ENCODE data around the gene HTT.

HTT gene

DNA sequence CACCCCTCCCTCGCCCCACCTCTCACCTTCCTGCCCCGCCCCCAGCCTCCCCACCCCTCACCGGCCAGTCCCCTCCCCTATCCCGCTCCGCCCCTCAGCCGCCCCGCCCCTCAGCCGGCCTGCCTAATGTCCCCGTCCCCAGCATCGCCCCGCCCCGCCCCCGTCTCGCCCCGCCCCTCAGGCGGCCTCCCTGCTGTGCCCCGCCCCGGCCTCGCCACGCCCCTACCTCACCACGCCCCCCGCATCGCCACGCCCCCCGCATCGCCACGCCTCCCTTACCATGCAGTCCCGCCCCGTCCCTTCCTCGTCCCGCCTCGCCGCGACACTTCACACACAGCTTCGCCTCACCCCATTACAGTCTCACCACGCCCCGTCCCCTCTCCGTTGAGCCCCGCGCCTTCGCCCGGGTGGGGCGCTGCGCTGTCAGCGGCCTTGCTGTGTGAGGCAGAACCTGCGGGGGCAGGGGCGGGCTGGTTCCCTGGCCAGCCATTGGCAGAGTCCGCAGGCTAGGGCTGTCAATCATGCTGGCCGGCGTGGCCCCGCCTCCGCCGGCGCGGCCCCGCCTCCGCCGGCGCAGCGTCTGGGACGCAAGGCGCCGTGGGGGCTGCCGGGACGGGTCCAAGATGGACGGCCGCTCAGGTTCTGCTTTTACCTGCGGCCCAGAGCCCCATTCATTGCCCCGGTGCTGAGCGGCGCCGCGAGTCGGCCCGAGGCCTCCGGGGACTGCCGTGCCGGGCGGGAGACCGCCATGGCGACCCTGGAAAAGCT, at the start of gene HTT, which contains the start of gene HTT-AS:
TSS of gene HTT (plus strand) at position 604 of the 768 bp plus-strand sequence. CDS start at position 749, 145 bp downstream.
TSS of gene HTT-AS (minus strand) at position 461 of the 768 bp plus-strand sequence.
- DNase-seq, result peak; percentile 90

DNA sequence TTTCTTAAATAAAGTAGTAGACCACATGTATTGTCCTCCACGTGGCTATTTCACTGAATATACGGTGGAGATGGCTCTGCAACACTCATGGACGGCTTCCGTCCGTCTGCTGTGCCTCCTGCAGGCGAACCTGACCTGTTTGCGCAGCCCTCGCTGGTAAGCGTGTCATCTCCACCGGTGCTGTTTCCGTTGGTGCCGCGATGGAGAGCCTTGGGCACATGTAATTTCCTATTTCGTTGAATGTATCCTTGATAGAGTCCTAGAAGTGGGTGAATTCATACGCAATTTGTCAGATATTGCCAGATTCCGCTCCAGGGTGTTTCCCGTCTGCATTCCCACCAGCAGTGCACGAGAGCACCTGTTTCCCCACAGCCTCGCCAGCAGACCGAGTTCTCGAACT, 48.6 kb upstream of the HTT start:
- DNase-seq, result no peak

DNA sequence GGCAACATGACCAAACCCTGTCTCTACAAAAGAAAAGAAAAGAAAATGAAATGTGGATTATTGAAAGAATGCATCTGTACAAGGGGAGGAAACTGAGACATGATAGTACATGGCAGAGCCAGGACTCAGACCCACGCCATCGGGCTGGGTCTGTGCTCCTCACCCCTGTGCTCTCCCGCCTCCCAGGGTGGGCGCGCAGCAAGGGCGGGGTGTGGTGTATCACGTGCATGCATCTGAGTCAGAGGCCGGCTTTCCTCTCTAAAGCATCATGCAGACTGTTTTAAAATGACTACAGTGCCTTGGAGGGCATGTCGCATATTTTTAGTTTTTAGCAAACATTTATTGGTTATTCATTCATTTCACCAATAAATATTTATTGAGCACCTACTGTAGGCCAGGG, 47.9 kb upstream of the HTT start:
- no peak for DNase-seq

DNA sequence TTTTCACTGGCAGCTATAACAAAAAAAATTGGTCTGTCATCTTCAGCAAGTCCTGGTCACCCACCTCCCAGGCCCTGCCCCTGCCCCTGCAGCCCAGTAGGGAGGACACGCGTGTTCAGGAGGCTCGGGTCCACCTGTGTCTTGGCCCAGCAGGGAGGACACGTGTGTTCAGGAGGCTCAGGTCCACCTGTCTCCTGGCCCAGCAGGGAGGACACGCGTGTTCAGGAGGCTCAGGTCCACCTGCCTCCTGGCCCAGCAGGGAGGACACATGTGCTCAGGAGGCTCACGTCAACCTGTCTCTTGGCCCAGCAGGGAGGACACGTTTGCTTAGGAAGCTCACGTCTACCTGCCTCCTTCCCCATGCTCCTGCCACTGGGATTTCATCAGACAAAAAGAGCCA, 45.0 kb upstream of the HTT start:
- no peak for DNase-seq

DNA sequence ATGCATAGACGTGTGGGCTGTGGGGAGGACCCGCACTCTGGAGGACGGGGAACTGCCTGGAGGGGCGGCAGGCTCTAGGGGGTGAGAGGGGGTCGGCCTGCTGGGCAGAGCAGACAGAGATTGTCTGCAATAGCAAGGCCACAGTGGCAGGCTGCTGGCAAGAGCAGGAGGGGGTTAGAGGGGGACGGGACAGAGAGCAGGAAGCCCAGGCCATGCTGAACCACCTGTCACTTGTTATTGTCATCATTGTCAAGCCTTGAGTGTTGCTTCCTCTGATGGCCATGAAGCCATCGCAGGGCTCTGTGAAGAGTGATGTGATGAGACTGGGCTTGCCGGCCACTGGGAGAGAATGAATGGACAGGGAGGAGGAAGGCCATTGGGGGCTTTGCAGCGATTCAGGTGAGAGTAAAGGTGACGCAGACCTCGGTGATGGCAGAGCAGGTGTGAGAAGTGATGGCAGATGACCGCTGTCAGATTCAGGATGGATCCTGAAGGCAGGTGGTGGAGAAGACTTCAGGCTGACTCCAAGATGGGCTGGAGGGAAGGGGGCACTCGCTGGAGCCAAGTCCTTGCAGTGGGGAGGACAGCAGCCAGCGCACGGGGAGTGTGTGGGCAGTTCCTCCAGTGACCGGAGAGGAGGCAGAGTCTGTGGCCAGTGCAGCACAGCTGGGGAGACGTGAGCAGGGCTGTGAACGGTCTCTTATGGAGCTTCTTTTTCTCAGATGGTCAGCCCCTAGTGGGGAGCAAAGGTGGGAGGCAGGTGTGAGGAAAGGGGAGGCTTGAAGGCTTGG, 43.7 kb upstream of the HTT start:
- no peak for DNase-seq

DNA sequence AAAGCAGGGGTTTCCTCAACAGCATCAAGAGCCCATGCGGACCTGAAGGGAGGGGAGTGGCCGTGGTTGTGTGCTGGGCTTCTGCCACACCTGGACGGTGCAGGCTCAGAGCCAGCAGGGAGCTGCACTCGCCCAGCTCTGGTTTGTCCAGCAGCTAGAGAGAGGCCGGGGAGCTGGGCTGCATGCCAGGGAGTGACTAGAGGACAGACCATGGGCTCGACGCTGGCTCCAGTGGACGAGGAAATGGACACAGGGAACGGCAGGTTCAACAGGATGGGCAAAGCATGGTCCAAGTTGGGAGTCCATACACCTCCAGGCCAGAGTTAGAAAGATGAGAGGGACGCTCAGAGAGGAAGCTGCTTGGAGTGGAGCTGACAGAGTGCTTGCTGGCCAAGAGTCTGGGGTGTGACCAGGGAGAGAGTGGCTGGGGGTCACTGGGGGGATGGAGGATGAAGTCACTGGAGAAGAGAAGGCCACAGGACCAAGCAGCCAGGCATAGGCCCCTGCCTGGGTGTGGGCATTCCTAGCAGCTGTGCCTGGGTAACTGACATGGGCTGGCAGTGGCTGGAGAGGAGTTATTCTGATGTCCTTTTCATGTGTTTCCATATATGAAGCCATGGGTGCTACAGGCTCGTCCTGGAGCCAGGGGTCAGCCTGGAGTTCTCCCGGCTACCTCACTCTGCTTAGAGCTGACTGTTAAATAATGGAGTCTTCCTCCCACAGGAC, 43.0 kb upstream of the HTT start:
- DNase-seq, result no peak

DNA sequence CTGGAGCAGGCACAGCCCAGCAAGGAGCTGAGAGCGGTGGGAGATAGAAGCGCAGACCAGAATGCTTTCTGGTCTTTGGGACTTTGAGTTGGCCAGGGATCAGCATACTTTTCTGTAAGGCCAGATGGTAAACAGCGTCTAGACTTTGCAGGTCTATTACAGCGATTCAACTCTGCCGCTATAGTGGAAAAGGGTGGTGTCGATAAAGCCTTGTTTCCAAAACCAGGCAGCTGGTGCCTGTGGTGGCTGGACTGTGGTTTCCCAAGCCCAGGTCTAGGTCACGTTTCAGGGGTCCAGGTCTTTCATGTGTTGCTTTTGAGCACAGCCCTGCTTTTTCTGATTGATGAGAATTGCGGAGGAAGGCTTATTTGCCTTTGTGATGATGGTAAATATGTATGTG, 40.2 kb upstream of the HTT start:
- DNase-seq, result no peak

DNA sequence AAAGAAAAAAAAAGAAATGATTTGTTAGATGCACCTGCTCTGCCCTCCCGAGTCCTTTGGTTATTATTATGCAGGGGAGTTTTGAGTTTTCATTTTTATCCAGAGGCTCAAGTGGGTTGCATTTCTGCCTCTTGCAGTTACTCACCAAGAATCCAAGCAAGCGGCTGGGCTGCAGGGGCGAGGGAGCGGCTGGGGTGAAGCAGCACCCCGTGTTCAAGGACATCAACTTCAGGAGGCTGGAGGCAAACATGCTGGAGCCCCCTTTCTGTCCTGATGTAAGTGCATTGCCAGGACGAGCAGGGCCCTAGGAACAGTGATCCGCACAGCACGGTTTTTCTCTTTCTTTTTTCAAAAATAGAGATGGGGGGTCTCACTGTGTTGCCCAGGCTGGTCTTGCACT, 39.2 kb upstream of the HTT start:
- no peak for DNase-seq

DNA sequence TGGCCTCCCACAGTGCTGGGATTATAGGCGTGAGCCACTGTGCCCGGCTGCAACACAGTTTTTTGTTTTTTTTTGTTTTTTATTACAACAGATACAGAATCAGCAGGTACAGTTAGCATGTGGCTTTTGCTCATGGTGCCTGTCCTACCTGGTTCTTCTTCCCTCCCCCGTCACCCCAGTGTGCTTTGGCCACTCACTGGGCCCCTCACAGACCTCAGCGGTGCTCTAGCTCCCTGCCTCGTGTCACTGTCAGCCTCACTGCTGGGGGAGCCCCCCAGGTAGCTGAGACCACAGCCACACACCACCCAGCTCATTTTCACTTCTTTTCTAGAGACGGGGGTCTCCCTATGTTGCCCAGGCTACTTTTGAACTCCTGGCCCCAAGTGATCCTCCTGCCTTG, 38.8 kb upstream of the HTT start:
- no peak for DNase-seq

DNA sequence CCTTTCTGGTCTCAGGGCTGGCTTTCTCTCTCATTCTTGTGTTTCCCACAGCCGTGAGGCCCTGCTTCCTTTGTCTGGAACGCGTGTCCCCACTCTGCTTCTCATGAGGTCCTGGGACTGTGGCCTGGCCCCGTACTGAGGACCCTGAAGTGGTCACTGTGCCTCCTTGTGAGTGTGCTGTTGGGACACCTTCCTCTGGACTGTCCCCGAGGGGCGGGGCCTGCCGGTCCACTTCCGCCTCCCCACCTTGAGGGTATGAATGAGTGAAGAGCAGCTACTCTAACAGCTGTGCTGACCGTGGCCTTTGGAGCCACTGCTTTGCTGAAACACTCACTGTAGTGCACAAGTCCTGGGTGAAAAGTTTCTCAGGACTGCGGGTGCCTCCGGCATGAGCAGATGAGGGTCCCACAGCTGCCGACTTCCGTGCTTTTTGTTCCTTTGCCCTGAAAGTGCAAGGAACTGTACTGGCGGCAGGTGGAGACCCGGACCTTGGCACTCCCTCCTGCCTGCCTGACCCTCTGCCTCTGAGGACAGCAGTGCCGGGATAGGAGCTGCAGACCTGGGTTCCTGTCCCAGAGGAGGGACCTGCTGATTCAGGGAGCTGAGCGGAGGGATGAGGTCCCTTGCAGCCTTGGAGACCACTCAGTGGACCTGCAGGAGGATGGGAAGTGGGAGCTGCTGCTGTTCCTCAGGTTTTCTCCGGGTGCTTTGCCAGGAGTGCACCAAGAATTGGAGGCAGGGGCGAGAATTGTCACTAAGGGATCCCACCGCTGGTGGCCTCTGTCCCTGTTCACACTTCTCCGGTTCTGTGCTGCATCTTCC, 38.1 kb upstream of the HTT start:
- DNase-seq, result no peak

DNA sequence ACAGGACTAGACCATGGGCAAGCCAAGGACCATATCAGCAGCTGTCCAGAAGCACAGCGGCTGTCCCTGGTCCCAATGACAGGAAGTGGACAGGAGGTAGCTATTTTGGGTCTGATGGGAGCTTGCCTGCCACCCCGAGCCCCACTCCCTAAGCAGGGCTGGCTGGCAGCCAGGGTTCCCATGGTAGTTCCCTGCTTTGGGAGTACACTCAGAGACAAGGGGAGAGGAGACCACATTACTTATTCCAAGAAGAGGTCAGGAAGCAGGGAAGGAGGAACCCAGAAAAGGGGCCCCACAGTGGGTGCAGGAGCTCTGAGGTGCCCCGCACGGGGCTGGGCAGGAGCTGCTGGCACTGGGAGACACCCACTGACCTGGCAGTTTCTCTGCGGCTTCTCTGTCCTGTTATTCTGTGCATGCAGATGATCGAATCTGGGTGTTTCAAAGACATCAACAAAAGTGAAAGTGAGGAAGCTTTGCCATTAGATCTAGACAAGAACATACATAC, 36.5 kb upstream of the HTT start:
- no peak for DNase-seq

DNA sequence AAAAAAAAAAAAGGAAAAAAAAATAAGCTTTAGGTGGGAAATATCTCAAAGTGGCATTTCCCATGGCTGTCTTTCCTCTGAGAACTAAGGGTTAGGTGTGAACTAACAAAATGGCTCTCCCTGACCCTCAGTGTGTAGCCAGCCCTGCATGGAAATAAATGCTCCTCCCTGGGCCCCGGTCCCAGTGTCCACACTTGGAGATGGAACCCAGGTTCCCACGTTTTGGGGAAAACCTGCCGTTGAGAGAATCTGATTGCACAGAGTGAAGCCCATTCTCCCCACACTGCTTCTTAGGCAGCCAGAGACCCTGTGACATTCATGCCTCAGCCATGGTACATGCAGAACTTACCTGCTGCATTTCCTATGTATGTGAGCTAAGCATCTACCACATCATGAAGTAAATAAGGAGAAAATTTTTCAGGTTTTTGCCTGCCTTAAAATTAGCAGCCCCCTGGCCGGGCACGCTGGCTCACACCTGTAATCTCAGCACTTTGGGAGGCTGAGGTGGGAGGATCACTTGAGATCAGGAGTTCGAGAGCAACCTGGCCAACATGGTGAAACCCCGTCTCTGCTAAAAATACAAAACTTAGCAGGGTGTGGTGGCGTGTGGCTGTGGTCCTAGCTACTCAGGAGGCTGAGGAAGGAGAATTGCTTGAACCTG, 34.6 kb upstream of the HTT start:
- no peak for DNase-seq

DNA sequence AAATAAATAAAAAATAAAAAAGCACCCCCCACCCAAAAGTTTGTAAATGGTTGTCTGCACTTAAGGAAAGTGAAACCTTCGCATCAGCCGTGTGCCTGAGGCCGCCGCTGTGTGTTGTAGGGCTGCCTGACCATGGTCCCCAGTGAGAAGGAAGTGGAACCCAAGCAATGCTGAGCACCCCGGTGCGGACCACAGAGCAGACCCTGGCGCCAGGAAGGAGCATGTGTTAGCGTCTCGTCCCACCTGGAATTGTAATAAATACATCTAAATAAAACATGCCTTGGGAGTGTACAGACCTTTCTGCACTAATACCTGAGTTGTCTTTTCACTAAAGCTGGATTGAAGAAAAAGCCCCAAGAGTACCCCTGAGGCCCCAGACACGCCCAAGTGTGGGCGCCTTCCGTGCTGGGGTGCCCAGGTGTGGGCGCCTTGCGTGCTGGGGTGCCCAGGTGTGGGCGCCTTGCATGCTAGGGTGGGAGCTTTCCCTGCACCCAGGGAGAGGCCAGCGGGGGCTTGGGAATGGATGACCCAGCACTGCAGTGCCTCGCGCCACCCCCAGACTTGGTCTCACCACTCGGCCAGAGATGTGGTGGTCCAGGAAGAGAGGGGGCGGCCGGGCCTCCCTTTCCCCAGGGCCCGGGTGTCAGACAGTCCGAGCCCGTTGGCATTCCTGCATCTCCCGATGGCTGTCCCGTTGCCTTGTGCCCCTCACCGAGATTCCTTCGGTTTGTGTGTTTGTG, 33.9 kb upstream of the HTT start:
- DNase-seq, result no peak

DNA sequence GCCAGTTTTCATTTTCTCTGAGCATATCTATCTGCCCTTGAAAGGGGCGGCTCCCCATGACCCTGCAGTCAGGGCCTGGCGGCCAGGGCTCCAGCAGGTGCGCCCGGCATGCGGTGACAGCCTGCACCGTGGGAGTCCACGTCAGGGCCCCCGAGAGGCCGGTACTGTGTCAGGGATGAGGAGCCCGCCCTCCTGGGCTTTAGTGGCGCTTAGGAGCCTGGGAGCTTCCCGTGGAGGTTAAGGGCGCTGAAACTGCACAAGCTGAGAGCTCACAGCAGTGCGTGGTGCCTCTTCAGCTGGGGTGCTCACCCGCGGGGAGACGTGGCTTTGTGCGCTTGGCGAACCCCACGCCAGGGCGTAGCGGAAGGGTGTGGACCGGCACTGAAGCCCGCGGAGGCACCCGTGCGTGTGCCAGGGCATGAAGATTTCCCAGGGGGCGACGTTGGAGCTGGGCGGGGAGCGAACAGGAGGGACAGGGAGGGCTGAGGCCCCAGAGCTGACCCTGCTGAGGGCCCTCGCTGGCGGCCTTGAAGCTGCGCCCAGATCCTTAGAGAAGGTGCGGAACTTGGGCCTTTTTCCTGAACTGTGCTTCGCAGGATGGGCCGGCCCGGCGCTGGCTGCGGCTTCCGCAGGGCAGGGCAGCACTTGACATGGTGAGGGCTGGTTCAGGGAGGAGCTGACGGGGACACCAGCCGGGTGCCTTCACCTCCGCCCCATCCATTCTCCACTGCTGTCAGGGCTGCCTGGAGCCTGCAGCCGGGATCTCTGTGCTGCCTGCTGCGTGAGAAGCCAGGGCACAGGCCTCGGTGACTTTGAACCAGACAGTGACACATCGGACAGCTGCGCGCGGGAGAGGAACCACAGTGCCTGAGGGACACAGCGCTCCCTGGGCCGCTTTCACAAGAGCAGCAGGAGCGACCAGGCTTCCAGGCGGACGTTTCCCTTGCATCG, 33.0 kb upstream of the HTT start:
- peak; percentile 12 for DNase-seq

DNA sequence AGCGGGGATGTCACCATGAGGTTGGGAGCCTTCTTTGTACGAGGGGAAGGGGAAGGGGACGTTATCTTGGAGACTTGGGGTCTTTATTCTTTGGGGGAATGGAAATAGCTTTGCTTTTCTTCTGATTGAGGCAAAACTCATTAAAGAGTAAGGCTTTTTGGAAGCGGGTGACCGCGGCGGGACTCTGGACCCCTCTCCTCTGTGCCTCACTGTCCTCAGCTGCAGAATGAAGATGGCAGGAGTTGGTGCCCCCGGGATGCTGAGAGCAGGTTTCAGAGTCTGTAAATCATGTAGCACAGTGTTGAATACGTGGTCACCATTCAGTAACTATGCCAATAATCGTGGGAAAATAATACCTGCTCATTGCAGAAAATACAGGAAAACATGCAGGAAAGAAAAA, 32.3 kb upstream of the HTT start:
- DNase-seq, result no peak

DNA sequence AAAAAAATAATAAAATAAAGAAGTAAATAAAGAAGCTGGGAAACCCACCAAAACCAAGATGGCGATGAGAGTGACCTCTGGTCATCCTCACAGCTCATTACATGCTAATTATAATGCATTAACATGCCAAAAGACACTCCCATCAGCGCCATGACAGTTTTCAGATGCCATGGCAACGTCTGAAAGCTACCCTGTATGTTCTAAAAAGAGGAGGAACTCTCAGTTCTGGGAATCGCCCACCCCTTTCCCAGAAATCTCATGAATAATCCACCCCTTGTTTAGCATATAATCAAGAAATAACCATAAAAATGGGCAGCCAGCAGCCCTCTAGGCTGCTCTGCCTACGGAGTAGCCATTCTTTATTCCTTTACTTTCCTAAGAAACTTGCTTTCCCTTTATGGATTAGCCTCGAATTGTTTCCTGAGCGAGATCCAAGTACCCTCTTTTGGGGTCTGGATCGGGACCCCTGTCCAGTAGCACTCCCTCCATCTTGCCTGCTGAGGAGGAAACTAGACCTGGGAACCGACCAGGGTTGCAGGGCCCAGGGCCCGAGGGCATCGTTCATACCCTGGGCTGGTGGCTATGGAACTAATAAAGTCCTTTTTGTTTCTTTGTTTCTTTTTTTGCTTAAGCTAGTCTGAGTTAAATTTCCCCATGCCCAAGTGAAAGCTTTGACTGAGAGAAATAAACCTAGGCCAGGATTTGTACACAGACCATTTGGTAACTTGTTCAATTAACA, 31.0 kb upstream of the HTT start:
- DNase-seq, result no peak

DNA sequence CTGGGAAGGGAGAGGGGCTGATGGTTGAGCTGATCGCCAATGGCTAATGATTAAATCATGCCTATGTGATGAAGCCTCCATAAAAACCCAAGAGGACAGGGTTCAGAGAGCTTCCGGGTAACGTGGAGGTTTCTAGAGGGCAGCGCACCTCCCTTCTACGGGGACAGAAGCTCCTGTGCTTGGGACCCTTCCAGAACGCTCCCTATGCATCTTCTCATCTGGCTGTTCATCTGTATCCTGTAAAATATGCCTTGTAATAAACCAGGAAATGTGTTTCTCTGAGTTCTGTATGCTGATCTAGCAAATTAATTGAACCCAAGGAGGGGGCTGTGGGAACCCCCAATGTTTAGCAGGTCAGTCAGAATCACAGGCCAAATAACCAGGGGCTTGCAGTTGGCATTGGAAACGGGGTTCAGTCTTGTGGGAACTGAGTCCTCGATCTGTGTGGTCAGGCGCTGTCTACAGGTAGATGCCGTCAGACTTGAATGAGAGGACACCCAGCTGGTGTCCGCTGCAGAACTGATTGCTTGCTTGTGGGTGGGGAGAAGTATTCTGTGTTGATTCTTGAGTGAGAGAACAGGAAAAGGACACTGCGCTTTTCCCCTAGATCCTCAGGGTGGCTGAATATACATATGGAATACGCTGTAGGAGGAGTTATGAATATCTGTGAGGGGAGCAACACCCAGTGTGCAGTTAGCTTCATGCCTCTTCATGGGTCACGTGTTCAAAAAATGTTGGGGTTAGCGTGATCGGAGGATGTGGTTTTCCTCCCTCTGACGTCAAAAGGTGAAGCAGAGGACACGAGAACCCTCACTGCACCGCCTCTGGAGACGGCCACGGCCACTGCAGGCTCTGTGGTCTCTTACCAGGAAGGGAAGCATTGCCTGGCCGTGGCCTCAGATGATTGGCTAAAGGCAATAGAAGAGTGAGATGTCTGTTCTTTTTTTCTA, 29.3 kb upstream of the HTT start:
- DNase-seq, result no peak

DNA sequence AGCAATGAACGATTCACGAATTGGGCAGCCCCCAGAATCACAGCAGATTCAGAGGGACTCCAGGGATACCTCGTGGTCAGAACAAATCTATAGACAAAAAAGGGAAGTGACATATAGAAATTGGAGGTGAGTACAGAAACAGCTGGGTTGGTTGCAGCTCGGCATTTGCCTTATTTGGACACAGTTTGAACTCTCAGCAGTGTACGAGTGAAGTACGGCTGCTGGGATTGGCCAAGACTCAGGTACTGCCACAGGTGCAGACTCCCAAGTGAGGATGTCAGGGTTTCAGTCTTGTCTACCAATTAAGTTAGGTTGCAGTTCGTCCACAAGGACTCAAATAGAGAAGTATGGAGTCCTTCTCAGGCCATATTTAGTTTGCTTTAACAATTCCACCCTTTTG, 28.3 kb upstream of the HTT start:
- no peak for DNase-seq

Data from kidney glomerular epithelial cell (primary cell).